K562 (cell line): ENCODE measurements around the gene MARS1. TPM values are rescaled to one million over a fixed set of nuclear protein-coding genes. Genes with fewer than 3 reads are reported as not detected.
A peak's percentile ranks its signal among the peaks of the same experiment; 100 is the strongest.

Experiments
- ETS2 ChIP-seq: IDR thresholded peaks from 2 replicates; pipeline ENCODE4 v1.6.1; 2016; ENCODE audit warnings: borderline replicate concordance, missing genetic modification characterization, mild to moderate bottlenecking, moderate library complexity, missing compliant biosample characterization; ENCODE audit not compliant: poor library complexity, severe bottlenecking
- JUNB ChIP-seq: fragments of 450-650 bp; formaldehyde crosslinking; conservative IDR thresholded peaks from 2 replicates; pipeline ENCODE4 v1.4.0; 2020; ENCODE audit warnings: mild to moderate bottlenecking
- KDM4B ChIP-seq, 2 experiments: fragments of 450-650 bp in 1 of 2; sonication (generic) in 1 of 2; IDR thresholded peaks; 2 replicates each; pipeline ENCODE4 v1.6.1; 2016 to 2017; ENCODE audit warnings: borderline replicate concordance in 2 of 2, antibody characterized with exemption in 1 of 2, low read depth in 1 of 2, mild to moderate bottlenecking in 1 of 2
- MED1 ChIP-seq: sonication (generic); formaldehyde crosslinking; IDR thresholded peaks from 2 replicates; pipeline ENCODE4 v1.8.1; 2023; ENCODE audit warnings: missing genetic modification reagents, borderline replicate concordance
- NR2F6 ChIP-seq: fragments of 450-650 bp; formaldehyde crosslinking; IDR thresholded peaks from 2 replicates; pipeline ENCODE4 v1.4.0; 2020; ENCODE audit warnings: mild to moderate bottlenecking
- RBFOX2 ChIP-seq: fragments of 200-400 bp; formaldehyde crosslinking; IDR thresholded peaks from 2 replicates; pipeline ENCODE4 v1.6.1; 2017; ENCODE audit warnings: low read depth, mild to moderate bottlenecking, low read length, moderate library complexity
- SIX5 ChIP-seq, 2 experiments: IDR thresholded peaks; 2 replicates each; pipeline ENCODE4 v1.6.1; 2011; ENCODE audit warnings: low read length in 2 of 2, borderline replicate concordance in 1 of 2, low read depth in 1 of 2, mild to moderate bottlenecking in 1 of 2, moderate library complexity in 1 of 2; ENCODE audit not compliant: insufficient read depth in 1 of 2
- ZNF324 ChIP-seq: fragments of 250-450 bp; sonication (Bioruptor Pico); IDR thresholded peaks from 2 replicates; pipeline ENCODE4 v1.4.0; 2020; ENCODE audit warnings: mild to moderate bottlenecking
- ZNF347 ChIP-seq: fragments of 450-650 bp; formaldehyde crosslinking; IDR thresholded peaks from 2 replicates; pipeline ENCODE4 v1.4.0; 2020; ENCODE audit warnings: low read depth, mild to moderate bottlenecking, moderate library complexity
- polyA plus RNA-seq, 8 experiments: library from polyadenylated mRNA; depleted of rRNA in 4 of 8; stranded (reverse) in 5 of 8; unstranded in 3 of 8; fragments of >200 nt; fragmentation: Nextera tagmentation in 2 of 8; fragmentation: Illumina TruSeq in 1 of 8; extraction: Ambion mirVana in 2 of 8; extraction: Trizol in 1 of 8; gene quantifications; 2 replicates each; pipeline versions ENCODE4 v1.2.1 to v1.2.3, GENCODE V29; 2011 to 2014; ENCODE audit warnings: inconsistent platforms in 1 of 8, missing spikeins in 1 of 8
- total RNA-seq, 7 experiments: library from RNA; depleted of rRNA in 6 of 7; stranded (reverse); fragments of >200 nt in 6 of 7; fragmentation: Illumina TruSeq in 2 of 7; extraction: Trizol in 2 of 7; gene quantifications; 2 replicates each; pipeline versions ENCODE4 v1.2.1 to v1.2.3, GENCODE V29; 2011 to 2021; ENCODE audit warnings: low replicate concordance in 1 of 7
- TF ChIP-seq, protein P1 (sequence below), 2 experiments: fragments of 450-650 bp in 1 of 2; sonication (generic) in 1 of 2; formaldehyde crosslinking; conservative IDR thresholded peaks; 2 replicates each; pipeline versions ENCODE4 v1.4.0 to v1.8.1; 2020 to 2022; ENCODE audit warnings: mild to moderate bottlenecking in 1 of 2, missing genetic modification reagents in 1 of 2
- TF ChIP-seq, protein P2 (sequence below): sonication (generic); formaldehyde crosslinking; IDR thresholded peaks from 2 replicates; pipeline ENCODE4 v1.8.0; 2023; ENCODE audit warnings: mild to moderate bottlenecking, missing genetic modification reagents
- TF ChIP-seq, protein P3 (sequence below): fragments of 450-650 bp; IDR thresholded peaks from 2 replicates; pipeline ENCODE4 v1.6.1; 2018; ENCODE audit not compliant: partially characterized antibody
- TF ChIP-seq, protein P4 (sequence below): sonication (generic); formaldehyde crosslinking; IDR thresholded peaks from 2 replicates; pipeline ENCODE4 v1.8.0; 2023; ENCODE audit warnings: mild to moderate bottlenecking, missing genetic modification reagents
- TF ChIP-seq, protein P5 (sequence below), 2 experiments: IDR thresholded peaks; 2 replicates each; pipeline ENCODE4 v1.6.1; 2012; ENCODE audit warnings: improper control_type of control experiment in 2 of 2, low read depth in 2 of 2, low read length in 2 of 2, borderline replicate concordance in 1 of 2

The MARS1 gene
- total and polyA plus RNA-seq, 9 of the 15 experiments (the other 6 are each of a cell fraction or from before 2014, with no cell fraction given) = 117 to 382 (median 220) TPM

DNA sequence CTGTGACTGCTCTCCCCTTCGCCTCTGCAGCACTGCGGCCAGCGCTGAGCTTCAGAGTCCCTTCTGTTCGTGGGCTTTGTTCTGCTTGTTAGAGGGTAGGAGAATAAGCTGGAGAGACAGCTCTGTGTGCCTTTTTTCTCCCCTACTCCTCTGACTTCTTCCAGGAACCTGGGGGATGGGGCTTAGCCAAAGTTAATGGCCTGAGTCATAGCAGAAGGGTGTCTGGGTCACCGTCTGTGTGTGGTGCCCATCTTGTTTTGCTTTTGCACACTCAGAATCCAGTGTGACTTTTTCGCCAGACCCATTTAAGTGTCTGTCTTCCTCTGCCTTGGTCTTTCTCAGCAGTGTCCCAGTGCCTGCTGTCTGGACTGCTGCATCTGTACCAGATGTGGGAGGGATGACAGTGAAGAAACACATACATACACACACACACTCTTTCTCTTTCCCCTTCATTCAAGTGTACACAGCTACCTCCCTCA is 65.0 kb downstream of the MARS1 start (continued):
- no peak for TF ChIP-seq MED1 (CRISPR knock-in tag)
- TF ChIP-seq KDM4B (IDR thresholded peaks at IDR 0.05; ENCODE audit: borderline replicate concordance in 2 of 2, low read depth in 1 of 2) = no peak
- no peak for TF ChIP-seq ETS2 (tag)
- TF ChIP-seq, protein P1, sequence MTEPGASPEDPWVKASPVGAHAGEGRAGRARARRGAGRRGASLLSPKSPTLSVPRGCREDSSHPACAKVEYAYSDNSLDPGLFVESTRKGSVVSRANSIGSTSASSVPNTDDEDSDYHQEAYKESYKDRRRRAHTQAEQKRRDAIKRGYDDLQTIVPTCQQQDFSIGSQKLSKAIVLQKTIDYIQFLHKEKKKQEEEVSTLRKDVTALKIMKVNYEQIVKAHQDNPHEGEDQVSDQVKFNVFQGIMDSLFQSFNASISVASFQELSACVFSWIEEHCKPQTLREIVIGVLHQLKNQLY (CRISPR knock-in tag; conservative IDR thresholded peaks at IDR 0.05) = no peak
- no peak for TF ChIP-seq RBFOX2
- no peak for TF ChIP-seq JUNB (CRISPR knock-in tag)
- no peak for TF ChIP-seq ZNF347
- TF ChIP-seq, protein P2, sequence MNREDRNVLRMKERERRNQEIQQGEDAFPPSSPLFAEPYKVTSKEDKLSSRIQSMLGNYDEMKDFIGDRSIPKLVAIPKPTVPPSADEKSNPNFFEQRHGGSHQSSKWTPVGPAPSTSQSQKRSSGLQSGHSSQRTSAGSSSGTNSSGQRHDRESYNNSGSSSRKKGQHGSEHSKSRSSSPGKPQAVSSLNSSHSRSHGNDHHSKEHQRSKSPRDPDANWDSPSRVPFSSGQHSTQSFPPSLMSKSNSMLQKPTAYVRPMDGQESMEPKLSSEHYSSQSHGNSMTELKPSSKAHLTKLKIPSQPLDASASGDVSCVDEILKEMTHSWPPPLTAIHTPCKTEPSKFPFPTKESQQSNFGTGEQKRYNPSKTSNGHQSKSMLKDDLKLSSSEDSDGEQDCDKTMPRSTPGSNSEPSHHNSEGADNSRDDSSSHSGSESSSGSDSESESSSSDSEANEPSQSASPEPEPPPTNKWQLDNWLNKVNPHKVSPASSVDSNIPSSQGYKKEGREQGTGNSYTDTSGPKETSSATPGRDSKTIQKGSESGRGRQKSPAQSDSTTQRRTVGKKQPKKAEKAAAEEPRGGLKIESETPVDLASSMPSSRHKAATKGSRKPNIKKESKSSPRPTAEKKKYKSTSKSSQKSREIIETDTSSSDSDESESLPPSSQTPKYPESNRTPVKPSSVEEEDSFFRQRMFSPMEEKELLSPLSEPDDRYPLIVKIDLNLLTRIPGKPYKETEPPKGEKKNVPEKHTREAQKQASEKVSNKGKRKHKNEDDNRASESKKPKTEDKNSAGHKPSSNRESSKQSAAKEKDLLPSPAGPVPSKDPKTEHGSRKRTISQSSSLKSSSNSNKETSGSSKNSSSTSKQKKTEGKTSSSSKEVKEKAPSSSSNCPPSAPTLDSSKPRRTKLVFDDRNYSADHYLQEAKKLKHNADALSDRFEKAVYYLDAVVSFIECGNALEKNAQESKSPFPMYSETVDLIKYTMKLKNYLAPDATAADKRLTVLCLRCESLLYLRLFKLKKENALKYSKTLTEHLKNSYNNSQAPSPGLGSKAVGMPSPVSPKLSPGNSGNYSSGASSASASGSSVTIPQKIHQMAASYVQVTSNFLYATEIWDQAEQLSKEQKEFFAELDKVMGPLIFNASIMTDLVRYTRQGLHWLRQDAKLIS (CRISPR knock-in tag) = 0 out of 2 replicates have a peak, but pooled peaks have one; percentile 39
- TF ChIP-seq, protein P3, sequence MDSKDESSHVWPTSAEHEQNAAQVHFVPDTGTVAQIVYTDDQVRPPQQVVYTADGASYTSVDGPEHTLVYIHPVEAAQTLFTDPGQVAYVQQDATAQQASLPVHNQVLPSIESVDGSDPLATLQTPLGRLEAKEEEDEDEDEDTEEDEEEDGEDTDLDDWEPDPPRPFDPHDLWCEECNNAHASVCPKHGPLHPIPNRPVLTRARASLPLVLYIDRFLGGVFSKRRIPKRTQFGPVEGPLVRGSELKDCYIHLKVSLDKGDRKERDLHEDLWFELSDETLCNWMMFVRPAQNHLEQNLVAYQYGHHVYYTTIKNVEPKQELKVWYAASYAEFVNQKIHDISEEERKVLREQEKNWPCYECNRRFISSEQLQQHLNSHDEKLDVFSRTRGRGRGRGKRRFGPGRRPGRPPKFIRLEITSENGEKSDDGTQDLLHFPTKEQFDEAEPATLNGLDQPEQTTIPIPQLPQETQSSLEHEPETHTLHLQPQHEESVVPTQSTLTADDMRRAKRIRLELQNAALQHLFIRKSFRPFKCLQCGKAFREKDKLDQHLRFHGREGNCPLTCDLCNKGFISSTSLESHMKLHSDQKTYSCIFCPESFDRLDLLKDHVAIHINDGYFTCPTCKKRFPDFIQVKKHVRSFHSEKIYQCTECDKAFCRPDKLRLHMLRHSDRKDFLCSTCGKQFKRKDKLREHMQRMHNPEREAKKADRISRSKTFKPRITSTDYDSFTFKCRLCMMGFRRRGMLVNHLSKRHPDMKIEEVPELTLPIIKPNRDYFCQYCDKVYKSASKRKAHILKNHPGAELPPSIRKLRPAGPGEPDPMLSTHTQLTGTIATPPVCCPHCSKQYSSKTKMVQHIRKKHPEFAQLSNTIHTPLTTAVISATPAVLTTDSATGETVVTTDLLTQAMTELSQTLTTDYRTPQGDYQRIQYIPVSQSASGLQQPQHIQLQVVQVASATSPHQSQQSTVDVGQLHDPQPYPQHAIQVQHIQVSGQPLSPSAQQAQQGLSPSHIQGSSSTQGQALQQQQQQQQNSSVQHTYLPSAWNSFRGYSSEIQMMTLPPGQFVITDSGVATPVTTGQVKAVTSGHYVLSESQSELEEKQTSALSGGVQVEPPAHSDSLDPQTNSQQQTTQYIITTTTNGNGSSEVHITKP = peak; percentile 56
- no peak for TF ChIP-seq NR2F6 (CRISPR knock-in tag)
- TF ChIP-seq, protein P4, sequence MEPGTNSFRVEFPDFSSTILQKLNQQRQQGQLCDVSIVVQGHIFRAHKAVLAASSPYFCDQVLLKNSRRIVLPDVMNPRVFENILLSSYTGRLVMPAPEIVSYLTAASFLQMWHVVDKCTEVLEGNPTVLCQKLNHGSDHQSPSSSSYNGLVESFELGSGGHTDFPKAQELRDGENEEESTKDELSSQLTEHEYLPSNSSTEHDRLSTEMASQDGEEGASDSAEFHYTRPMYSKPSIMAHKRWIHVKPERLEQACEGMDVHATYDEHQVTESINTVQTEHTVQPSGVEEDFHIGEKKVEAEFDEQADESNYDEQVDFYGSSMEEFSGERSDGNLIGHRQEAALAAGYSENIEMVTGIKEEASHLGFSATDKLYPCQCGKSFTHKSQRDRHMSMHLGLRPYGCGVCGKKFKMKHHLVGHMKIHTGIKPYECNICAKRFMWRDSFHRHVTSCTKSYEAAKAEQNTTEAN (CRISPR knock-in tag) = no peak
- TF ChIP-seq SIX5 (IDR thresholded peaks at IDR 0.05; ENCODE audit: borderline replicate concordance in 1 of 2, insufficient read depth in 1 of 2, low read depth in 1 of 2, low read length in 2 of 2) = no peak
- no peak for TF ChIP-seq ZNF324 (CRISPR knock-in tag)
- TF ChIP-seq, protein P5, sequence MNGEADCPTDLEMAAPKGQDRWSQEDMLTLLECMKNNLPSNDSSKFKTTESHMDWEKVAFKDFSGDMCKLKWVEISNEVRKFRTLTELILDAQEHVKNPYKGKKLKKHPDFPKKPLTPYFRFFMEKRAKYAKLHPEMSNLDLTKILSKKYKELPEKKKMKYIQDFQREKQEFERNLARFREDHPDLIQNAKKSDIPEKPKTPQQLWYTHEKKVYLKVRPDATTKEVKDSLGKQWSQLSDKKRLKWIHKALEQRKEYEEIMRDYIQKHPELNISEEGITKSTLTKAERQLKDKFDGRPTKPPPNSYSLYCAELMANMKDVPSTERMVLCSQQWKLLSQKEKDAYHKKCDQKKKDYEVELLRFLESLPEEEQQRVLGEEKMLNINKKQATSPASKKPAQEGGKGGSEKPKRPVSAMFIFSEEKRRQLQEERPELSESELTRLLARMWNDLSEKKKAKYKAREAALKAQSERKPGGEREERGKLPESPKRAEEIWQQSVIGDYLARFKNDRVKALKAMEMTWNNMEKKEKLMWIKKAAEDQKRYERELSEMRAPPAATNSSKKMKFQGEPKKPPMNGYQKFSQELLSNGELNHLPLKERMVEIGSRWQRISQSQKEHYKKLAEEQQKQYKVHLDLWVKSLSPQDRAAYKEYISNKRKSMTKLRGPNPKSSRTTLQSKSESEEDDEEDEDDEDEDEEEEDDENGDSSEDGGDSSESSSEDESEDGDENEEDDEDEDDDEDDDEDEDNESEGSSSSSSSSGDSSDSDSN (IDR thresholded peaks at IDR 0.05; ENCODE audit: borderline replicate concordance in 1 of 2, low read depth in 2 of 2, low read length in 2 of 2) = 0 out of 4 replicates have a peak, but pooled peaks of 1 of the 2 experiments have one; percentile 43
